ENCODE results near the gene SECTM1. TPM values are rescaled to one million over a fixed set of nuclear protein-coding genes. Genes with fewer than 3 reads are reported as not detected.

Gene SECTM1
- total and polyA plus RNA-seq, 2 experiments from 2014 or later = 0.21 to 1.3 TPM

GRCh38 chr17:82346342-82347300, 13.1 kb upstream of the SECTM1 start (continued):
- TF ChIP-seq EZH2phosphoT487 (IDR thresholded peaks at IDR 0.05; ENCODE audit: unreplicated experiment) = no peak
- TF ChIP-seq CTCF (conservative IDR thresholded peaks at IDR 0.05; ENCODE audit: low read depth in 2 of 2) = no peak

- H4K20me1 ChIP-seq (replicated peaks; ENCODE audit: insufficient read depth) = no peaks in the 10 kb centered on the region
- H3K79me2 ChIP-seq (replicated peaks; ENCODE audit: insufficient read depth) = no peaks in the 10 kb centered on the region
- H3K27me3 ChIP-seq (ENCODE audit: insufficient read depth) = no peaks in the 10 kb centered on the region
- Mint-ChIP-seq H3K4me1 (peaks cover 4% of the 10 kb centered on the region; the same call in 1 of the 3 replicates), H3K9me3 (peaks cover 13% of the 10 kb centered on the region), H3K27ac (no peak overlapping the region), H3K36me3 (ENCODE audit: low read depth) (peaks cover 4% of the 10 kb centered on the region), H3K4me3 (no peak overlapping the region), H3K27me3 (ENCODE audit: insufficient read depth, low read depth, poor library complexity) (peaks cover 8% of the 10 kb centered on the region)
- no peak for ATAC-seq
- no peaks in the 10 kb centered on the region for H3F3A ChIP-seq (replicated peaks; ENCODE audit: low read depth)
- H2AFZ ChIP-seq = no peak overlapping the region
- H3K9me2 ChIP-seq (ENCODE audit: insufficient read depth) = no peaks in the 10 kb centered on the region
- H3K36me3 ChIP-seq (ENCODE audit: insufficient read depth) = no peaks in the 10 kb centered on the region
- H3K4me1 ChIP-seq (ENCODE audit: insufficient read depth) = no peaks in the 10 kb centered on the region
- no peak overlapping the region for H3K27ac ChIP-seq (ENCODE audit: low read depth)
- H3K4me3 ChIP-seq = no peak overlapping the region
- no peak overlapping the region for H3K4me2 ChIP-seq
- TF ChIP-seq CTCF (conservative IDR thresholded peaks at IDR 0.05; ENCODE audit: low read depth in 2 of 2) (no peak), ZNF114 (CRISPR knock-in tag; IDR thresholded peaks at IDR 0.05) (no peak)
- DNase-seq (ENCODE audit: low spot score) = no peak
Observed at GRCh38 chr17:82345151-82345976, 11.8 kb upstream of the SECTM1 start.

GRCh38 chr17:82344175-82344907, 10.8 kb upstream of the SECTM1 start:
- H3K27me3 ChIP-seq (ENCODE audit: insufficient read depth) = no peaks in the 10 kb centered on the region
- H3K4me2 ChIP-seq = no peak overlapping the region
- no peak overlapping the region for H2AFZ ChIP-seq
- H3K79me2 ChIP-seq (replicated peaks; ENCODE audit: insufficient read depth) = no peaks in the 10 kb centered on the region
- ATAC-seq (no peak), DNase-seq (ENCODE audit: low spot score) (no peak)
- H4K20me1 ChIP-seq (replicated peaks; ENCODE audit: insufficient read depth) = no peaks in the 10 kb centered on the region
- H3K9me3 Mint-ChIP-seq = peaks cover 15% of the 10 kb centered on the region
- no peak overlapping the region for H3K27ac Mint-ChIP-seq
- H3F3A ChIP-seq (replicated peaks; ENCODE audit: low read depth) = no peaks in the 10 kb centered on the region
- H3K36me3 Mint-ChIP-seq (ENCODE audit: low read depth) = peaks cover 4% of the 10 kb centered on the region
- H3K27ac ChIP-seq (ENCODE audit: low read depth) = no peak overlapping the region
- no peak overlapping the region for H3K4me3 ChIP-seq
- no peaks in the 10 kb centered on the region for H3K9me2 ChIP-seq (ENCODE audit: insufficient read depth)
- peaks cover 6% of the 10 kb centered on the region; the same call in 2 of the 3 replicates for H3K4me1 Mint-ChIP-seq
- no peaks in the 10 kb centered on the region for H3K36me3 ChIP-seq (ENCODE audit: insufficient read depth)
- H3K4me1 ChIP-seq (ENCODE audit: insufficient read depth) = no peaks in the 10 kb centered on the region
- peaks cover 10% of the 10 kb centered on the region for H3K27me3 Mint-ChIP-seq (ENCODE audit: insufficient read depth, low read depth, poor library complexity)
- H3K4me3 Mint-ChIP-seq = no peak overlapping the region
- no peak for TF ChIP-seq EZH2 (IDR thresholded peaks at IDR 0.05; ENCODE audit: low read depth, unreplicated experiment)
- no peak for TF ChIP-seq JUNB (IDR thresholded peaks at IDR 0.05; ENCODE audit: unreplicated experiment)
- TF ChIP-seq REST (IDR thresholded peaks at IDR 0.05; ENCODE audit: unreplicated experiment) = no peak
- no peak for TF ChIP-seq POLR2AphosphoS5 (IDR thresholded peaks at IDR 0.05; ENCODE audit: low read depth)
